Osteoblast (primary cell): ENCODE results near the gene FOLR3. TPM values are rescaled to one million over a fixed set of nuclear protein-coding genes. Genes with fewer than 3 reads are reported as not detected.
"Not testable (repeated sequence)": the region's sequence is repeated elsewhere in the genome, so short reads cannot be mapped to it uniquely, and the experiment has no call there.

ENCODE experiments used
- DNase-seq: peaks from one replicate; pipeline ENCODE4 v3.0.0; 2011; ENCODE audit warnings: low spot score, mixed read lengths; ENCODE audit not compliant: insufficient read length; ENCODE audit errors: missing footprints
- H2AFZ ChIP-seq: 2 replicates; pipeline ENCODE4 v1.6.0; 2011; ENCODE audit warnings: mild to moderate bottlenecking, low read length
- H3K27ac ChIP-seq: 2 replicates; pipeline ENCODE4 v1.5.1; 2011; ENCODE audit warnings: mild to moderate bottlenecking, low read depth, low read length, moderate library complexity
- H3K27me3 ChIP-seq: 2 replicates; pipeline ENCODE4 v1.6.0; 2012; ENCODE audit warnings: mild to moderate bottlenecking, control low read depth, inconsistent platforms, low read length, moderate library complexity; ENCODE audit not compliant: insufficient read depth
- H3K36me3 ChIP-seq: 2 replicates; pipeline ENCODE4 v1.5.1; 2011; ENCODE audit warnings: mild to moderate bottlenecking, low read length, control low read depth, moderate library complexity; ENCODE audit not compliant: insufficient read depth
- H3K4me1 ChIP-seq: 2 replicates; pipeline ENCODE4 v1.5.1; 2011; ENCODE audit warnings: mild to moderate bottlenecking, low read length, control low read depth, moderate library complexity; ENCODE audit not compliant: insufficient read depth
- H3K4me2 ChIP-seq: 2 replicates; pipeline ENCODE4 v1.6.0; 2011; ENCODE audit warnings: mild to moderate bottlenecking, low read length; ENCODE audit not compliant: insufficient read depth
- H3K4me3 ChIP-seq: fragments of 200-600 bp; sonication (generic); 3 replicates; pipeline ENCODE4 v1.5.1; 2012; ENCODE audit warnings: mild to moderate bottlenecking, low read length, inconsistent platforms; ENCODE audit not compliant: insufficient read depth
- H3K79me2 ChIP-seq: 2 replicates; pipeline ENCODE4 v1.6.0; 2012; ENCODE audit warnings: mild to moderate bottlenecking, low read length, control low read depth, inconsistent platforms; ENCODE audit not compliant: insufficient read depth
- H3K9me3 ChIP-seq: 2 replicates; pipeline ENCODE4 v1.5.1; 2011; ENCODE audit warnings: low read depth, low read length, control low read depth
- H4K20me1 ChIP-seq: 2 replicates; pipeline ENCODE4 v1.6.0; 2012; ENCODE audit warnings: mild to moderate bottlenecking, low read length, control low read depth; ENCODE audit not compliant: insufficient read depth
- total RNA-seq: library from RNA; depleted of rRNA; stranded (reverse); fragments of >200 nt; gene quantifications from 2 replicates; pipeline ENCODE4 v1.2.3, GENCODE V29; 2012
- TF ChIP-seq, protein P1 (sequence below): IDR thresholded peaks from 2 replicates; pipeline ENCODE4 v1.5.1; 2011; ENCODE audit warnings: mild to moderate bottlenecking, low read depth, low read length, moderate library complexity; ENCODE audit errors: extremely low read depth

FOLR3 gene
- total RNA-seq, 1 donor = 1.1 TPM

DNA sequence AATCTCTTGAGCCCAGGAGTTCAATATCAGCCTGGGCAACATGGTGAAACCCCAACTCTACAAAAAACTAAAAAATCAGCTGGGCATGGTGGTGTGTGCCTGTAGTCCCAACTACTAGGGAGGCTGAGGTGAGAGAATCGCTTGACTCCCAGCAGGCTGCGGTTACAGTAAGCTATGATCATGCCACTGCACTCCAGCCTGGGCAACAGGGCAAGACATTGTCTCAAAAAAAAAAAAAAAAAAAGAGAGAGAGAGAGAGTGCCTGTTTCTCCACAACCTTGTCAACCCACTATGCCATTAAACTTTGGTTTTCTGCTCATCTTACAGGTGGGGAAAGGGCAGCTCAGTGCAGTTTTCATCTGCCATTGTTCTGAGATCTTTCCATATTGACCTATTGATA is 5.1 kb downstream of the FOLR3 start:
- H4K20me1 ChIP-seq = no peaks in the 10 kb centered on the region
- TF ChIP-seq, protein P1, sequence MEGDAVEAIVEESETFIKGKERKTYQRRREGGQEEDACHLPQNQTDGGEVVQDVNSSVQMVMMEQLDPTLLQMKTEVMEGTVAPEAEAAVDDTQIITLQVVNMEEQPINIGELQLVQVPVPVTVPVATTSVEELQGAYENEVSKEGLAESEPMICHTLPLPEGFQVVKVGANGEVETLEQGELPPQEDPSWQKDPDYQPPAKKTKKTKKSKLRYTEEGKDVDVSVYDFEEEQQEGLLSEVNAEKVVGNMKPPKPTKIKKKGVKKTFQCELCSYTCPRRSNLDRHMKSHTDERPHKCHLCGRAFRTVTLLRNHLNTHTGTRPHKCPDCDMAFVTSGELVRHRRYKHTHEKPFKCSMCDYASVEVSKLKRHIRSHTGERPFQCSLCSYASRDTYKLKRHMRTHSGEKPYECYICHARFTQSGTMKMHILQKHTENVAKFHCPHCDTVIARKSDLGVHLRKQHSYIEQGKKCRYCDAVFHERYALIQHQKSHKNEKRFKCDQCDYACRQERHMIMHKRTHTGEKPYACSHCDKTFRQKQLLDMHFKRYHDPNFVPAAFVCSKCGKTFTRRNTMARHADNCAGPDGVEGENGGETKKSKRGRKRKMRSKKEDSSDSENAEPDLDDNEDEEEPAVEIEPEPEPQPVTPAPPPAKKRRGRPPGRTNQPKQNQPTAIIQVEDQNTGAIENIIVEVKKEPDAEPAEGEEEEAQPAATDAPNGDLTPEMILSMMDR = no peak
- peak overlapping the region; percentile 94 for H3K27ac ChIP-seq
- H3K9me3 ChIP-seq = no peaks in the 10 kb centered on the region
- H3K36me3 ChIP-seq = no peaks in the 10 kb centered on the region
- no peaks in the 10 kb centered on the region for H3K27me3 ChIP-seq
- peak overlapping the region; percentile 46 for H3K4me2 ChIP-seq
- no peak for DNase-seq
- no peak overlapping the region for H3K4me3 ChIP-seq
- peaks cover 49% of the 10 kb centered on the region for H3K4me1 ChIP-seq
- H2AFZ ChIP-seq = no peak overlapping the region
- no peaks in the 10 kb centered on the region for H3K79me2 ChIP-seq

DNA sequence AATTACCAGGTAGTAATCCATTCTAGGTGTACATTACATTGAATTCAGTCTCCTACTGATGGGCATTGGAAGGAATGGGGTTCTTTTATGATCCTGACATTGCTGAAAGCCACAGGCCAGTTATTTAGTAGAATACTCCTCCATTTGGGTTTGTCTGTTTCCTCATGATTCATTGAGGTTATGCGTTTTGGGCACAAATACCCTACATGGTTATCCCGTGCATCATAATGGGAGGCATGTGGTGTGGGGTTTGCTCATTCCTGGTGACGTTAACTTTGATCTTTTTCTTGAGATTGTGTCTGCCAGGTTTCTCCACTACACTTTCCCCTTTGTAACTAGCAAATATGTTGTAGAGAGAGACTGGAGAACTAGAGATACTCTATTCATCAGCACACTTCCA is 5.5 kb downstream of the FOLR3 start:
- Histone ChIP-seq H4K20me1 (no peaks in the 10 kb centered on the region), H3K36me3 (no peaks in the 10 kb centered on the region), H3K4me3 (peak overlapping the region; percentile 20), H3K4me1 (peaks cover 49% of the 10 kb centered on the region), H3K27ac (peak overlapping the region; percentile 94), H3K9me3 (no peaks in the 10 kb centered on the region), H3K27me3 (no peaks in the 10 kb centered on the region), H3K79me2 (no peaks in the 10 kb centered on the region), H3K4me2 (peak overlapping the region; percentile 68), H2AFZ (no peak overlapping the region)
- TF ChIP-seq, protein P1 = no peak
- peak; percentile 91 for DNase-seq

DNA sequence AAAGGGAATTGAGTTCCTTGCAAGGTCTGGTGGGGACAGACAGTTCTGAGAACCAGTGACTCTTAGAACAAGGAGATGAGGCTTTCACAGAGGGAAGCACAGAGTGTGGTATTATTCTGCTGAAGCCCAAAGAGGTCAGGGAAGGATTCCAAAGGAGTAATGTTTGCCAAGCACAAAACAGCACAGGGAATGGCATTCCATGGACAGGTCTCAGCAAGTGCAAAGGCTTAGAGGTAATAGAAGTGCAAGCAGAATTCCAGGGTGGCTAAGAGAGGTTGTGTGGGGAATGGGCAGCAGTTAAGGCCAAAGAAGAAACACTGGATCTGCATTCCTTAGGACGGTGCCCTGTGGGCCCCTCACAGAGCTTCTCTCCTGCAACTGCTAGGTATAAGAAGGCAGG is 6.6 kb downstream of the FOLR3 start:
- H4K20me1 ChIP-seq, H3K4me3 ChIP-seq, H3K27me3 ChIP-seq, H3K36me3 ChIP-seq, H3K79me2 ChIP-seq, H3K4me2 ChIP-seq, H3K9me3 ChIP-seq, DNase-seq: not testable (repeated sequence)
- H3K27ac ChIP-seq = peak overlapping the region; percentile 94
- peaks cover 49% of the 10 kb centered on the region for H3K4me1 ChIP-seq
- H2AFZ ChIP-seq = peak overlapping the region; percentile 4

DNA sequence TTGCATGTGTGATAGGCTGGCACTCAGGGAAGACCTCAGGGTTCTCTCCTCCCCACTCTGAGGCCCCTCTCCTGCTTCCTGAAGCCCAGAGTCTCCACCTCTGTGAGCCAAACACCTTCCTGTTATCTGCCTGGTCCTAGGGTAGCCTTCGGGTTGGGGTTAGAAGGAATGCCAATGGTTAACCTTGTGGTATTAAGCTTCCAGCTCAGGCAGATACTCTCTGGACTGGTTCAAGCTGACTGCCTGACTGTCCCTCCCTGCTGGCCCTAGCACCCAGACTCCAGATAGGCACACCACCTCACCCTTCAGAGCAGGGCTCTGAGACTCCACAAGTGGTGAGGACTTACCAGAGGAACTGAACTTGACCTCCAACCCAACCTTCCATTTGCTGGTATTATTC is 7.0 kb downstream of the FOLR3 start:
- H4K20me1 ChIP-seq, H3K79me2 ChIP-seq, H3K27me3 ChIP-seq, H3K36me3 ChIP-seq, H3K4me2 ChIP-seq, H3K4me3 ChIP-seq, H3K9me3 ChIP-seq, DNase-seq, H2AFZ ChIP-seq: not testable (repeated sequence)
- Histone ChIP-seq H3K27ac (peak overlapping the region; percentile 94), H3K4me1 (peaks cover 49% of the 10 kb centered on the region)

DNA sequence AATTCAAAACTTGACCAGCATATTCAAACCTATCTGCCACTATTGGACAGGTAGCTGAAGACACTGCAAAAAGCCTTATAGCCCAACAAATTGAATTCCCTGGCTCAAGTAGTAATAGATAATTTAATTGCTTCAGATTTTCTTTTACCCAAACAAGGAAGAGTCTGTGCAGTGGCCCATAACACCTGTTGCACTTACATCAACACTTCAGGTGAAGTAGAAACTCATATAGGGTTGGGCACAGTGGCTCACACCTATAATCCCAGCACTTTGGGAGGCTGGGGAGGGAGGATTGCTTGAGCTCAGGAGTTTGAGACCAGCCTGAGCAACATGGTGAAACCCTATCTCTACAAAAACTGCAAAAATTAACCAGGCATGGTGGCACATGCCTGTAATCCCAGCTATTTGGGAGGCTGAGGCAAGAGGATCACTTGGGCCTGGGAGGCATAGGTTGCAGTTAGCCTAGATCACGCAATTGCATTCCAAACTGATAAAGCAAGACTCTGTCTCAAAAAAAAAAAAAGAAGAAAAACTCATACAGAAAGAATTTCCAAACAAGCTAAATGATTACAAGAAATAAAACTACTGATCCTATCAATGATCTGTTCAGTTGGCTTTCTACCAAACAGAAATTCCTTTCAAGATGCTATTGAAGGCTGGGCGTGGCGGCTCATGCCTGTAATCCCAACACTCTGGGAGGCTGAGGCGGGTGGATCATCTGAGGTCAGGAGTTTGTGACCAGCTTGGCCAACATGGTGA is 9.5 kb downstream of the FOLR3 start:
- TF ChIP-seq, protein P1 = no peak
- H2AFZ ChIP-seq = no peak overlapping the region
- H3K36me3 ChIP-seq = no peaks in the 10 kb centered on the region
- peaks cover 45% of the 10 kb centered on the region for H3K4me1 ChIP-seq
- H3K27me3 ChIP-seq = no peaks in the 10 kb centered on the region
- no peaks in the 10 kb centered on the region for H3K9me3 ChIP-seq
- H3K4me3 ChIP-seq = no peak overlapping the region
- no peak overlapping the region for H3K4me2 ChIP-seq
- no peaks in the 10 kb centered on the region for H4K20me1 ChIP-seq
- no peaks in the 10 kb centered on the region for H3K79me2 ChIP-seq
- peak overlapping the region; percentile 90 for H3K27ac ChIP-seq
- no peak for DNase-seq
